ENCODE results near the gene IL5RA.

The IL5RA gene

GRCh38 chr3:3023111-3023745 is 86.9 kb downstream of the IL5RA start:
- H3K4me3 ChIP-seq (ENCODE audit: control insufficient read depth, low read depth, low read length), result no peak overlapping the region
- DNase-seq (ENCODE audit: low read depth), result no peak
- TF ChIP-seq CTCF (conservative IDR thresholded peaks at IDR 0.05; ENCODE audit: control insufficient read depth, insufficient read depth, low read depth, low read length), result no peak

- H3K4me3 ChIP-seq (ENCODE audit: control insufficient read depth, low read depth, low read length), result no peak overlapping the region
- no peak for DNase-seq (ENCODE audit: low read depth)
- no peak for TF ChIP-seq CTCF (conservative IDR thresholded peaks at IDR 0.05; ENCODE audit: control insufficient read depth, insufficient read depth, low read depth, low read length)
These were observed 90.0 kb downstream of the IL5RA start for GRCh38 chr3:3020209-3020608.
